ENCODE measurements around the gene SPPL2C.

DNA sequence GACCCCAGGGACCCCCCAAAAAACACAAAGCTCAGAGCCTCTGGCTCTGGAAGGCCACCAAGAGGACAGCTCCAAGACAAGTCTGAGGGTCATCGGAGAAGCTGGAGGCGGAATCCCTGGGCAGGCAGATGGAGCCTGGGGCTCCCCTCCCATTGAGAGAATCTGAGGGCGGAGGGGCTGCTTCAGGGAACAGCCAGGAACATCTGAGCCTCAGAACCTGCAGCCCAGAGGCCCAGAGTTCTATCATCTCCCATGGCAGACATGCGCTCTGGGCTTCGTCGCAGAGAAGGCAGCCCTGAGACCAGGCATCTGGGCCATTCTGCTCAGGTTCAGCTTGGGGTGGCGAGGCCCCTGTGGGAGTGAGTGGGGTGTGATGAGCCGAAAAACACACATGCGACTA, 7.1 kb upstream of the SPPL2C start:
- TF ChIP-seq CTCF (IDR thresholded peaks at IDR 0.05; ENCODE audit: low read depth, low read length) (no peak), POLR2A (IDR thresholded peaks at IDR 0.05; ENCODE audit: extremely low read depth, insufficient read length) (no peak), MAX (IDR thresholded peaks at IDR 0.05; ENCODE audit: low read depth, low read length) (no peak), MYC (IDR thresholded peaks at IDR 0.05; ENCODE audit: low read depth, low read length) (no peak)
